MM.1S (cell line): ENCODE results near the gene MEF2C.

ENCODE experiments used
- DNase-seq: peaks from one replicate; pipeline ENCODE4 v3.0.0-alpha.2; 2015
- H2AFZ ChIP-seq: fragments of 300-600 bp; sonication (generic); 2 replicates; pipeline ENCODE4 v1.6.0; 2016; ENCODE audit warnings: antibody characterized with exemption, low read length
- H3F3A ChIP-seq: fragments of 300-600 bp; sonication (generic); 2 replicates; pipeline ENCODE4 v1.6.1; 2016; ENCODE audit warnings: mild to moderate bottlenecking, antibody characterized with exemption, low read length, moderate library complexity, mixed read lengths; ENCODE audit not compliant: insufficient read depth
- H3K27ac ChIP-seq: fragments of 300-600 bp; sonication (generic); 2 replicates; pipeline ENCODE4 v1.5.1; 2016; ENCODE audit warnings: mild to moderate bottlenecking, low read length
- H3K27me3 ChIP-seq: fragments of 300-600 bp; sonication (generic); replicated peaks from 2 replicates; pipeline ENCODE4 v1.6.0; 2016; ENCODE audit warnings: low read length; ENCODE audit not compliant: insufficient read depth
- H3K36me3 ChIP-seq: fragments of 300-600 bp; sonication (generic); replicated peaks from 2 replicates; pipeline ENCODE4 v1.6.1; 2016; ENCODE audit warnings: mild to moderate bottlenecking, low read length, mixed read lengths; ENCODE audit not compliant: insufficient read depth
- H3K4me1 ChIP-seq: fragments of 300-600 bp; sonication (generic); 2 replicates; pipeline ENCODE4 v1.6.1; 2016; ENCODE audit warnings: low read length, mixed read lengths
- H3K4me2 ChIP-seq: fragments of 300-600 bp; sonication (generic); 2 replicates; pipeline ENCODE4 v1.6.0; 2016; ENCODE audit warnings: low read depth, low read length
- H3K4me3 ChIP-seq: fragments of 300-600 bp; sonication (generic); 2 replicates; pipeline ENCODE4 v1.5.1; 2016; ENCODE audit warnings: low read length, mixed read lengths
- H3K79me2 ChIP-seq: fragments of 300-600 bp; sonication (generic); 2 replicates; pipeline ENCODE4 v1.6.1; 2016; ENCODE audit warnings: mixed run types, low read length, mixed read lengths
- H3K9ac ChIP-seq: fragments of 300-600 bp; sonication (generic); 2 replicates; pipeline ENCODE4 v1.6.1; 2016; ENCODE audit warnings: low read length, mixed read lengths
- H3K9me2 ChIP-seq: fragments of 300-600 bp; sonication (generic); replicated peaks from 2 replicates; pipeline ENCODE4 v1.6.1; 2016; ENCODE audit warnings: mild to moderate bottlenecking, low read length, mixed read lengths; ENCODE audit not compliant: insufficient read depth
- H3K9me3 ChIP-seq: fragments of 300-600 bp; sonication (generic); replicated peaks from 2 replicates; pipeline ENCODE4 v1.6.1; 2016; ENCODE audit warnings: mild to moderate bottlenecking, low read length, mixed read lengths; ENCODE audit not compliant: insufficient read depth
- H4K20me1 ChIP-seq: fragments of 300-600 bp; sonication (generic); 2 replicates; pipeline ENCODE4 v1.6.1; 2016; ENCODE audit warnings: mild to moderate bottlenecking, low read length, moderate library complexity, mixed read lengths; ENCODE audit not compliant: insufficient read depth
- CTCF ChIP-seq: fragments of 300-600 bp; sonication (generic); IDR thresholded peaks from 2 replicates; pipeline ENCODE4 v1.5.1; 2016; ENCODE audit warnings: antibody characterized with exemption, low read length, mixed read lengths
- EZH2 ChIP-seq: fragments of 300-600 bp; sonication (generic); optimal IDR thresholded peaks from 2 replicates; pipeline ENCODE3; 2017; ENCODE audit warnings: low read depth, mild to moderate bottlenecking, antibody characterized with exemption, low read length, mixed read lengths
- EZH2phosphoT487 ChIP-seq: fragments of 300-600 bp; sonication (generic); IDR thresholded peaks from 2 replicates; pipeline ENCODE4 v1.6.1; 2018; ENCODE audit warnings: antibody characterized with exemption, low read length

MEF2C gene

GRCh38 chr5:88899096-88899737, 16.2 kb upstream of the MEF2C start:
- Histone ChIP-seq H3F3A (no peaks in the 10 kb centered on the region), H3K36me3 (no peaks in the 10 kb centered on the region), H3K4me3 (no peak overlapping the region), H2AFZ (no peak overlapping the region), H3K9me3 (no peaks in the 10 kb centered on the region), H3K9me2 (no peaks in the 10 kb centered on the region), H3K4me2 (no peak overlapping the region), H3K27ac (no peak overlapping the region), H3K79me2 (peaks cover 23% of the 10 kb centered on the region), H3K4me1 (no peaks in the 10 kb centered on the region), H3K27me3 (no peaks in the 10 kb centered on the region), H4K20me1 (no peaks in the 10 kb centered on the region), H3K9ac (no peak overlapping the region)
- DNase-seq = no peak
- TF ChIP-seq CTCF = no peak
- no peak for TF ChIP-seq EZH2
- TF ChIP-seq EZH2phosphoT487 = no peak

GRCh38 chr5:88897748-88898147, 14.8 kb upstream of the MEF2C start:
- no peaks in the 10 kb centered on the region for H3K27me3 ChIP-seq
- no peak for DNase-seq

GRCh38 chr5:88895681-88896501, 12.9 kb upstream of the MEF2C start:
- Histone ChIP-seq H3K36me3 (no peaks in the 10 kb centered on the region), H2AFZ (no peak overlapping the region), H3K9ac (no peak overlapping the region), H3K4me1 (peaks cover 1% of the 10 kb centered on the region; the same call in 1 of the 2 replicates), H4K20me1 (no peaks in the 10 kb centered on the region), H3K79me2 (peaks cover 53% of the 10 kb centered on the region), H3K9me2 (no peaks in the 10 kb centered on the region), H3K9me3 (no peaks in the 10 kb centered on the region), H3K27ac (no peak overlapping the region), H3K4me2 (no peak overlapping the region), H3K27me3 (no peaks in the 10 kb centered on the region), H3K4me3 (no peak overlapping the region), H3F3A (no peaks in the 10 kb centered on the region)
- TF ChIP-seq EZH2 (no peak), EZH2phosphoT487 (no peak), CTCF (no peak)
- DNase-seq = no peak

More at GRCh38 chr5:88897748-88898147, 14.8 kb upstream of the MEF2C start:
- H3K9ac ChIP-seq = no peak overlapping the region
- no peaks in the 10 kb centered on the region for H3K9me3 ChIP-seq
- no peaks in the 10 kb centered on the region for H4K20me1 ChIP-seq
- peaks cover 36% of the 10 kb centered on the region for H3K79me2 ChIP-seq
- H3F3A ChIP-seq = no peaks in the 10 kb centered on the region
- H3K27ac ChIP-seq = no peak overlapping the region
- no peak for TF ChIP-seq EZH2phosphoT487
- TF ChIP-seq CTCF = no peak
- TF ChIP-seq EZH2 = no peak
- H2AFZ ChIP-seq = no peak overlapping the region
- H3K4me2 ChIP-seq = no peak overlapping the region
- H3K4me3 ChIP-seq = no peak overlapping the region
- no peaks in the 10 kb centered on the region for H3K4me1 ChIP-seq
- H3K9me2 ChIP-seq = no peaks in the 10 kb centered on the region
- no peaks in the 10 kb centered on the region for H3K36me3 ChIP-seq
